Liver (tissue), 9 donors: ENCODE results near the gene ADGRL4. TPM values are rescaled to one million over a fixed set of nuclear protein-coding genes. Genes with fewer than 3 reads are reported as not detected.

Source experiments
- DNase-seq: peaks from one replicate; pipeline ENCODE4 v3.0.0-alpha.2; 2017; ENCODE audit warnings: low spot score
- H3K27ac ChIP-seq, 2 donors: one replicate each; pipeline ENCODE4 v1.7.0; 2013; ENCODE audit warnings: inconsistent platforms in 2 of 2, low read length in 2 of 2, control low read depth in 1 of 2, low read depth in 1 of 2, mild to moderate bottlenecking in 1 of 2
- H3K27me3 ChIP-seq, 4 donors: one replicate each; pipeline versions ENCODE4 v1.6.1 to v1.7.0; 2013; ENCODE audit warnings: low read length in 3 of 4, inconsistent platforms in 1 of 4, mild to moderate bottlenecking in 1 of 4, moderate library complexity in 1 of 4; ENCODE audit not compliant: control insufficient read depth in 4 of 4, insufficient read depth in 4 of 4
- H3K36me3 ChIP-seq, 4 donors: one replicate each; pipeline versions ENCODE4 v1.6.1 to v1.7.0; 2013; ENCODE audit warnings: low read length in 3 of 4, mild to moderate bottlenecking in 3 of 4, low read depth in 1 of 4, moderate library complexity in 1 of 4; ENCODE audit not compliant: control insufficient read depth in 4 of 4, insufficient read depth in 3 of 4
- H3K4me1 ChIP-seq, 4 donors: one replicate each; pipeline versions ENCODE4 v1.6.1 to v1.7.0; 2013; ENCODE audit warnings: low read length in 3 of 4, mild to moderate bottlenecking in 3 of 4, moderate library complexity in 1 of 4; ENCODE audit not compliant: control insufficient read depth in 4 of 4, insufficient read depth in 4 of 4
- H3K4me3 ChIP-seq, 3 donors: one replicate each; pipeline versions ENCODE4 v1.6.1 to v1.7.0; 2013; ENCODE audit warnings: low read length in 3 of 3, control low read depth in 1 of 3, low read depth in 1 of 3, mild to moderate bottlenecking in 1 of 3
- H3K9ac ChIP-seq, 2 donors: one replicate each; pipeline ENCODE4 v1.7.0; 2013; ENCODE audit warnings: low read length in 2 of 2, mild to moderate bottlenecking in 2 of 2, moderate library complexity in 2 of 2, control low read depth in 1 of 2, low read depth in 1 of 2
- H3K9me3 ChIP-seq, 4 donors: one replicate each; pipeline versions ENCODE4 v1.6.1 to v1.7.0; 2013; ENCODE audit warnings: low read length in 3 of 4; ENCODE audit not compliant: control insufficient read depth in 4 of 4
- EGR1 ChIP-seq, 2 donors: IDR thresholded peaks; 2 replicates each; pipeline ENCODE4 v1.6.1; 2016 to 2018; ENCODE audit warnings: antibody characterized with exemption in 2 of 2, low read depth in 2 of 2
- FOXA1 ChIP-seq: IDR thresholded peaks from 2 replicates; pipeline ENCODE4 v1.6.1; 2016; ENCODE audit warnings: antibody characterized with exemption
- GABPA ChIP-seq, 2 donors: IDR thresholded peaks in 1 of 2; conservative IDR thresholded peaks in 1 of 2; 2 replicates each; pipeline ENCODE4 v1.6.1; 2016; ENCODE audit warnings: antibody characterized with exemption in 2 of 2, mild to moderate bottlenecking in 1 of 2, moderate library complexity in 1 of 2
- HNF4A ChIP-seq, 2 donors: conservative IDR thresholded peaks; 2 replicates each; pipeline ENCODE4 v1.6.1; 2016; ENCODE audit warnings: antibody characterized with exemption in 2 of 2, mild to moderate bottlenecking in 2 of 2
- HNF4G ChIP-seq: IDR thresholded peaks from 2 replicates; pipeline ENCODE4 v1.6.1; 2016; ENCODE audit warnings: antibody characterized with exemption
- NR2F2 ChIP-seq: IDR thresholded peaks from 2 replicates; pipeline ENCODE4 v1.6.1; 2016; ENCODE audit warnings: antibody characterized with exemption
- RXRA ChIP-seq, 2 donors: IDR thresholded peaks; 2 replicates each; pipeline ENCODE4 v1.6.1; 2017 to 2018; ENCODE audit warnings: antibody characterized with exemption in 2 of 2, mild to moderate bottlenecking in 1 of 2
- SP1 ChIP-seq: IDR thresholded peaks from 2 replicates; pipeline ENCODE4 v1.6.1; 2018; ENCODE audit warnings: antibody characterized with exemption, mild to moderate bottlenecking
- TAF1 ChIP-seq: conservative IDR thresholded peaks from 2 replicates; pipeline ENCODE4 v1.6.1; 2016; ENCODE audit warnings: antibody characterized with exemption, mild to moderate bottlenecking
- YY1 ChIP-seq: IDR thresholded peaks from 2 replicates; pipeline ENCODE4 v1.6.1; 2016; ENCODE audit warnings: antibody characterized with exemption, mild to moderate bottlenecking
- WGBS: extraction: QIAGEN DNeasy Blood & Tissue Kit; methylation state at CpG from one replicate; pipeline ENCODE4 v1.1.7; 2013; 5-methylcytosine and 5-hydroxymethylcytosine counted together
- polyA plus RNA-seq, 2 donors: library from polyadenylated mRNA; stranded (reverse) in 1 of 2; unstranded in 1 of 2; fragments of 200-250 nt in 1 of 2; fragments of >200 nt in 1 of 2; fragmentation: Nextera tagmentation in 1 of 2; extraction: Ambion mirVana in 1 of 2; gene quantifications; one replicate each; pipeline versions ENCODE4 v1.2.1 to v1.2.3, GENCODE V29; 2013 to 2015
- total RNA-seq, 2 donors: library from RNA; depleted of rRNA; stranded (reverse); fragments of >200 nt; gene quantifications; one replicate each; pipeline ENCODE4 v1.2.3, GENCODE V29; 2014
- TF ChIP-seq, protein P1 (sequence below): fragments of 150-350 bp; IDR thresholded peaks from 2 replicates; pipeline ENCODE4 v1.5.1; 2017; ENCODE audit warnings: improper control_type of control experiment, low read depth, low read length; ENCODE audit not compliant: missing input control
- TF ChIP-seq, protein P2 (sequence below): IDR thresholded peaks from 2 replicates; pipeline ENCODE4 v1.6.1; 2016; ENCODE audit warnings: antibody characterized with exemption
- TF ChIP-seq, protein P3 (sequence below): IDR thresholded peaks from 2 replicates; pipeline ENCODE4 v1.6.1; 2016; ENCODE audit warnings: antibody characterized with exemption
- TF ChIP-seq, protein P4 (sequence below): IDR thresholded peaks from 2 replicates; pipeline ENCODE4 v1.6.1; 2016; ENCODE audit warnings: antibody characterized with exemption
- TF ChIP-seq, protein P5 (sequence below): IDR thresholded peaks from 2 replicates; pipeline ENCODE4 v1.6.1; 2016; ENCODE audit warnings: antibody characterized with exemption, mild to moderate bottlenecking
- donor health status: healthy.
- donor health status: healthy.
- donor health status: healthy.
- donor health status: healthy.
- donor health status: healthy.

Gene ADGRL4
- total and polyA plus RNA-seq, 4 donors, result 2.1 to 9.2 (median 5.6) TPM

DNA sequence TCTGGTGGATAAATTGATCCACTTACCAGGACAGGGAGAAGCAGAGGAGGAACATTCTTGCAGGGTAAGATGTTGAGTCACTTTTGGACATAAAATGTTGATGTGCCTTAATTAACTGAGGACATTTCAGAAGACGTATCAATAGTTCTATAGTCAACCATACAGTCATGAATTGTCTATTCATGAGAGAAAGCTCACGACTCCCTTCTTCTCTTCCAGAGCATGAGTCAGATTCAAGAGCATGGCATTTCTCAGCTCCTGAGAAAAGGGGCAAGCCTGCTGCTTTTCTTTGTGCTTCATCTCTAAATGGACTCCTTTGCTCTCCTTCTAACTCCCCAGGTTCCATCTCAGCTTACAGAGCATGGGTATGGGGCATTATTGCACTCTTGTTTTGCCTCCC, 55.7 kb downstream of the ADGRL4 start:
- WGBS, result 67% methylated on average over 2 of the region's 2 CpGs
- Histone ChIP-seq H3K4me1 (no peaks in the 10 kb centered on the region), H3K36me3 (no peaks in the 10 kb centered on the region), H3K27me3 (peaks cover 0 to 3% (median 0%) of the 10 kb centered on the region in 4 donors), H3K9ac (no peak overlapping the region), H3K4me3 (no peak overlapping the region), H3K27ac (no peak overlapping the region), H3K9me3 (peaks cover 0 to 3% (median 0%) of the 10 kb centered on the region in 4 donors)
- TF ChIP-seq HNF4G (no peak), RXRA (IDR thresholded peaks at IDR 0.05) (no peak), TAF1 (no peak), FOXA1 (no peak), HNF4A (conservative IDR thresholded peaks at IDR 0.05) (no peak)
- TF ChIP-seq, protein P1, sequence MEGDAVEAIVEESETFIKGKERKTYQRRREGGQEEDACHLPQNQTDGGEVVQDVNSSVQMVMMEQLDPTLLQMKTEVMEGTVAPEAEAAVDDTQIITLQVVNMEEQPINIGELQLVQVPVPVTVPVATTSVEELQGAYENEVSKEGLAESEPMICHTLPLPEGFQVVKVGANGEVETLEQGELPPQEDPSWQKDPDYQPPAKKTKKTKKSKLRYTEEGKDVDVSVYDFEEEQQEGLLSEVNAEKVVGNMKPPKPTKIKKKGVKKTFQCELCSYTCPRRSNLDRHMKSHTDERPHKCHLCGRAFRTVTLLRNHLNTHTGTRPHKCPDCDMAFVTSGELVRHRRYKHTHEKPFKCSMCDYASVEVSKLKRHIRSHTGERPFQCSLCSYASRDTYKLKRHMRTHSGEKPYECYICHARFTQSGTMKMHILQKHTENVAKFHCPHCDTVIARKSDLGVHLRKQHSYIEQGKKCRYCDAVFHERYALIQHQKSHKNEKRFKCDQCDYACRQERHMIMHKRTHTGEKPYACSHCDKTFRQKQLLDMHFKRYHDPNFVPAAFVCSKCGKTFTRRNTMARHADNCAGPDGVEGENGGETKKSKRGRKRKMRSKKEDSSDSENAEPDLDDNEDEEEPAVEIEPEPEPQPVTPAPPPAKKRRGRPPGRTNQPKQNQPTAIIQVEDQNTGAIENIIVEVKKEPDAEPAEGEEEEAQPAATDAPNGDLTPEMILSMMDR, result no peak
- TF ChIP-seq, protein P2, sequence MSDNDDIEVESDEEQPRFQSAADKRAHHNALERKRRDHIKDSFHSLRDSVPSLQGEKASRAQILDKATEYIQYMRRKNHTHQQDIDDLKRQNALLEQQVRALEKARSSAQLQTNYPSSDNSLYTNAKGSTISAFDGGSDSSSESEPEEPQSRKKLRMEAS, result no peak
- TF ChIP-seq, protein P3, sequence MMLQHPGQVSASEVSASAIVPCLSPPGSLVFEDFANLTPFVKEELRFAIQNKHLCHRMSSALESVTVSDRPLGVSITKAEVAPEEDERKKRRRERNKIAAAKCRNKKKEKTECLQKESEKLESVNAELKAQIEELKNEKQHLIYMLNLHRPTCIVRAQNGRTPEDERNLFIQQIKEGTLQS, result no peak
- no peak for DNase-seq

DNA sequence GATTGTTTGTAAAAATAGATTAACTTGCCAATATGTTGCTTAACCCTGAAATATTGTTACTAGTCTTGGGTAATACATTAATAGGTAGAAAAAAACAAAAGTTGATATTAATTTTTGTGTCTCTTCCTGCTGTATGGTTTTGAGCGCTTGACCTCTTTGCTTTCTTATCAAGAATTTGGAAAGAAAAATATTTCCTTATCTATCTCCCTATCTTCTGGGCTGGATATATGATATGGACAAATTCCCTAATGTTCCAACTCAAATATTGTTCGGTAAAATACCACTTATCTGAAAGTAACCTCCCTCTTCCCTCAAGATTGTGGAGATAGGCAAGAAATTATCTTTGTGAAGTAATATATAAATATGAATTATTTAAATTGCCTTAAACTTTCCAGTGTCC, 57.3 kb downstream of the ADGRL4 start:
- Histone ChIP-seq H3K27ac (no peak overlapping the region), H3K27me3 (peaks cover 0 to 3% (median 0%) of the 10 kb centered on the region in 4 donors), H3K9me3 (peaks cover 0 to 3% (median 0%) of the 10 kb centered on the region in 4 donors), H3K4me1 (no peaks in the 10 kb centered on the region), H3K4me3 (no peak overlapping the region), H3K9ac (no peak overlapping the region), H3K36me3 (no peaks in the 10 kb centered on the region)
- no peak for DNase-seq
- no peak for TF ChIP-seq EGR1 (IDR thresholded peaks at IDR 0.05; ENCODE audit: low read depth in 2 of 2)
- TF ChIP-seq YY1, result no peak
- TF ChIP-seq, protein P3, result no peak
- no peak for TF ChIP-seq HNF4G
- TF ChIP-seq HNF4A (conservative IDR thresholded peaks at IDR 0.05), result no peak
- TF ChIP-seq, protein P4, sequence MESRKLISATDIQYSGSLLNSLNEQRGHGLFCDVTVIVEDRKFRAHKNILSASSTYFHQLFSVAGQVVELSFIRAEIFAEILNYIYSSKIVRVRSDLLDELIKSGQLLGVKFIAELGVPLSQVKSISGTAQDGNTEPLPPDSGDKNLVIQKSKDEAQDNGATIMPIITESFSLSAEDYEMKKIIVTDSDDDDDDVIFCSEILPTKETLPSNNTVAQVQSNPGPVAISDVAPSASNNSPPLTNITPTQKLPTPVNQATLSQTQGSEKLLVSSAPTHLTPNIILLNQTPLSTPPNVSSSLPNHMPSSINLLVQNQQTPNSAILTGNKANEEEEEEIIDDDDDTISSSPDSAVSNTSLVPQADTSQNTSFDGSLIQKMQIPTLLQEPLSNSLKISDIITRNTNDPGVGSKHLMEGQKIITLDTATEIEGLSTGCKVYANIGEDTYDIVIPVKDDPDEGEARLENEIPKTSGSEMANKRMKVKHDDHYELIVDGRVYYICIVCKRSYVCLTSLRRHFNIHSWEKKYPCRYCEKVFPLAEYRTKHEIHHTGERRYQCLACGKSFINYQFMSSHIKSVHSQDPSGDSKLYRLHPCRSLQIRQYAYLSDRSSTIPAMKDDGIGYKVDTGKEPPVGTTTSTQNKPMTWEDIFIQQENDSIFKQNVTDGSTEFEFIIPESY, result no peak
- TF ChIP-seq FOXA1, result no peak
- no peak for TF ChIP-seq NR2F2
- TF ChIP-seq, protein P5, sequence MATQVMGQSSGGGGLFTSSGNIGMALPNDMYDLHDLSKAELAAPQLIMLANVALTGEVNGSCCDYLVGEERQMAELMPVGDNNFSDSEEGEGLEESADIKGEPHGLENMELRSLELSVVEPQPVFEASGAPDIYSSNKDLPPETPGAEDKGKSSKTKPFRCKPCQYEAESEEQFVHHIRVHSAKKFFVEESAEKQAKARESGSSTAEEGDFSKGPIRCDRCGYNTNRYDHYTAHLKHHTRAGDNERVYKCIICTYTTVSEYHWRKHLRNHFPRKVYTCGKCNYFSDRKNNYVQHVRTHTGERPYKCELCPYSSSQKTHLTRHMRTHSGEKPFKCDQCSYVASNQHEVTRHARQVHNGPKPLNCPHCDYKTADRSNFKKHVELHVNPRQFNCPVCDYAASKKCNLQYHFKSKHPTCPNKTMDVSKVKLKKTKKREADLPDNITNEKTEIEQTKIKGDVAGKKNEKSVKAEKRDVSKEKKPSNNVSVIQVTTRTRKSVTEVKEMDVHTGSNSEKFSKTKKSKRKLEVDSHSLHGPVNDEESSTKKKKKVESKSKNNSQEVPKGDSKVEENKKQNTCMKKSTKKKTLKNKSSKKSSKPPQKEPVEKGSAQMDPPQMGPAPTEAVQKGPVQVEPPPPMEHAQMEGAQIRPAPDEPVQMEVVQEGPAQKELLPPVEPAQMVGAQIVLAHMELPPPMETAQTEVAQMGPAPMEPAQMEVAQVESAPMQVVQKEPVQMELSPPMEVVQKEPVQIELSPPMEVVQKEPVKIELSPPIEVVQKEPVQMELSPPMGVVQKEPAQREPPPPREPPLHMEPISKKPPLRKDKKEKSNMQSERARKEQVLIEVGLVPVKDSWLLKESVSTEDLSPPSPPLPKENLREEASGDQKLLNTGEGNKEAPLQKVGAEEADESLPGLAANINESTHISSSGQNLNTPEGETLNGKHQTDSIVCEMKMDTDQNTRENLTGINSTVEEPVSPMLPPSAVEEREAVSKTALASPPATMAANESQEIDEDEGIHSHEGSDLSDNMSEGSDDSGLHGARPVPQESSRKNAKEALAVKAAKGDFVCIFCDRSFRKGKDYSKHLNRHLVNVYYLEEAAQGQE, result no peak
- TF ChIP-seq RXRA (IDR thresholded peaks at IDR 0.05), result no peak
- no peak for TF ChIP-seq SP1
- TF ChIP-seq, protein P2, result no peak
- no peak for TF ChIP-seq GABPA (IDR thresholded peaks at IDR 0.05 in 1 of 2, conservative IDR thresholded peaks at IDR 0.05 in 1 of 2)
- 74% methylated on average over 2 of the region's 2 CpGs for WGBS
